Dedifferentiated amniotic fluid mesenchymal stem cell (primary cell): ENCODE data around the gene B4GALT5.
A peak's percentile ranks its signal among the peaks of the same experiment; 100 is the strongest.

Experiments used
- DNase-seq: peaks from one replicate; pipeline ENCODE4 v3.0.0-alpha.2; 2016; ENCODE audit errors: extremely low spot score

B4GALT5 gene

DNA sequence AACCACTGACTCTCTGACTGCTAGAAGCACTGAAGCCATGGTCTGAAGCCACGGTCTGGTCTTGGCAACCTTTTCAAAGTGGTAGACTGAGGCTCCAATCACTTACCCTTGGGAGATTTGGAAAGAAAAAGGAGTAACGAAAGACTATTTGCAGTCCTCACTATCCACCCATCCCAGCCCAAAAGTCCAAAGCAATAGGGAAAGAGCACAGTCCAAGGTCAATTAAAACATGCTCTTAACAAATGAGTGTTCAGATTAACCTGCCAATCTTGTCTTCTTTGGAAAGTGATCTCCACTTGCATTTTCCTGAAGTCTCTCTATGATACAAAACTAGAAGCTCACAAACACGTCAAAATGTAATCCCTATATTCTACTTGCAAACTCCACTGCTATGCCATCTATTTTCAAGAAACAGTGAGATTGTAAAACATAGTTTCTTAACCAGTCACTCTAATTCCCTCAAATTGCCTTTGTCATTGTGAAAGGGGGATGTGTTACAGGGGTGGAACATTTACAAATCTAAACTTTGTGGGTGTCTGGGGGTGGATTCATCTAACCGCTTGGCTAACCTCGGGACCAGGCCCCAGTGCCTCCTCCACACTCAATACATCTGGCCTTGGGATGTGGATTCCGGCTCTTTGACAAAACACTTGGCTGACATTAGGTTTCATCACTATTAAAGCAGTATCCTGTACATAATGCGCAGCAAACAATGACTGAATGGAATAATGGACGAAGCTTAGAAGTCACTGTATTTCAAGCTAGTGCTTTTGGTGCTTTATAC, 56.4 kb downstream of the B4GALT5 start:
- DNase-seq = peak; percentile 32

GRCh38 chr20:49656304-49656703, 57.4 kb downstream of the B4GALT5 start:
- DNase-seq = no peak

DNA sequence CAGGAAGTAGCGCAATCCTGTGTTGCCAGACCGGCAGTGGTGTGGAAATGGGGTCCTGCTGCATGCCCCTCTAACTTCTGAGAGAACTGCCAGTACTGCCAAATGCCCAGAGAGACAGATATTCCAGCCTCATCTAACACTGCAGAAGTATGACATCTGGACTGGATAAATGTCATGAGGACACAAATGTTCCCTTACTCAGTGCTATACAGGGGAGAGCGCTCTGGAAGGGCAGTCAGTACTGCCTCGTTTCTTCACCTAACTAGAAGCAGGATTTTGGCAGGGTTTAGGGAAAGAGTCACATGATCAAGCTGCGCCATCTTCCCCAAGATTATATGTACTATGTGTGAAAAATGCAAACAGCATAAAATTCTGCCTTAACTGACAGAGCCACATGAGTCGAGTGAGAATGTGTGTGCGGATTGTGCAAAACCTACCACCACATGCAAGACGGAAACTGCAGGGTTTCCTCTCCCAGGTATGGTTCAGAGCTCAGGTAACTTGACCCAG, 59.7 kb downstream of the B4GALT5 start:
- no peak for DNase-seq

DNA sequence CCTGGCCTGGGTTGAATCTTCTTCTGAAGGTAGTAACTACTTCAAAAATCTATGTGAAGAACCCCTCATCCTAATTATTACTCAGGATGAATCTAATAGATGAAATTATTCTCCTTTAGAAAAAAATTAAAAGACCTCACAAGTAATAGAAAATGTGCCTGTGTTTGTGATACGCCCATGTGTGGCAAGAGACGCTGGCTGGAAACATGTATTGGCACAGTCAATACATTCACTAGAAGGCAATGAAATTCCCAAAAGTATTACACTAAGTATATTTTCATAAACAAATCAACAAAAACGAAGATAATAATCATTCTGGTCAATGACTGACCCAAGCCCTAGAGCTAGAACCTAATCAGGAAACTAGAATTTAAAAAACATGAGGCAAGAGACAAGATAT, 64.0 kb downstream of the B4GALT5 start:
- no peak for DNase-seq

DNA sequence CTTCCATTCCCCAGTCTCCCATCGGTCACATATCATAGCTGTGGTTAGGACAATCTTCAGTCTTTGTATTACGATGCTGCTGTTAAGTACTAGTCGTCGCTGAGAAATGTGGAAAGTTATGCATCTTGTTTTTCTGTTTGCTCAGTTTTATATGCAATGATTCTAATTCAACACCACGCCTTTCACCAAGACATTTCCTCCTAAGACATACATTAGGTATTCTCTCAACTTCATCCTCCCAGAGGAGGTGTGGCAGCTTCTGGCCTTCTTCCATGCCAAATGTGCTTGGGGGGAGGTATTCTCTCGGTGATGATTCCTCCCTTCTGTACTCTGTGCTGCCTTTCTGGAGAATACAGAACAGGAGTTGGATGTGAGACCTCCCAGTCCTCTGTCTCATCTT, 66.1 kb downstream of the B4GALT5 start:
- DNase-seq = no peak

- DNase-seq = no peak
Observed at GRCh38 chr20:49646528-49646927, 67.2 kb downstream of the B4GALT5 start.

- DNase-seq = peak; percentile 40
Observed at GRCh38 chr20:49646126-49646525, 67.6 kb downstream of the B4GALT5 start.

GRCh38 chr20:49644980-49645565, 68.6 kb downstream of the B4GALT5 start:
- DNase-seq = no peak

- no peak for DNase-seq
Observed at GRCh38 chr20:49642816-49643215, 70.9 kb downstream of the B4GALT5 start.

DNA sequence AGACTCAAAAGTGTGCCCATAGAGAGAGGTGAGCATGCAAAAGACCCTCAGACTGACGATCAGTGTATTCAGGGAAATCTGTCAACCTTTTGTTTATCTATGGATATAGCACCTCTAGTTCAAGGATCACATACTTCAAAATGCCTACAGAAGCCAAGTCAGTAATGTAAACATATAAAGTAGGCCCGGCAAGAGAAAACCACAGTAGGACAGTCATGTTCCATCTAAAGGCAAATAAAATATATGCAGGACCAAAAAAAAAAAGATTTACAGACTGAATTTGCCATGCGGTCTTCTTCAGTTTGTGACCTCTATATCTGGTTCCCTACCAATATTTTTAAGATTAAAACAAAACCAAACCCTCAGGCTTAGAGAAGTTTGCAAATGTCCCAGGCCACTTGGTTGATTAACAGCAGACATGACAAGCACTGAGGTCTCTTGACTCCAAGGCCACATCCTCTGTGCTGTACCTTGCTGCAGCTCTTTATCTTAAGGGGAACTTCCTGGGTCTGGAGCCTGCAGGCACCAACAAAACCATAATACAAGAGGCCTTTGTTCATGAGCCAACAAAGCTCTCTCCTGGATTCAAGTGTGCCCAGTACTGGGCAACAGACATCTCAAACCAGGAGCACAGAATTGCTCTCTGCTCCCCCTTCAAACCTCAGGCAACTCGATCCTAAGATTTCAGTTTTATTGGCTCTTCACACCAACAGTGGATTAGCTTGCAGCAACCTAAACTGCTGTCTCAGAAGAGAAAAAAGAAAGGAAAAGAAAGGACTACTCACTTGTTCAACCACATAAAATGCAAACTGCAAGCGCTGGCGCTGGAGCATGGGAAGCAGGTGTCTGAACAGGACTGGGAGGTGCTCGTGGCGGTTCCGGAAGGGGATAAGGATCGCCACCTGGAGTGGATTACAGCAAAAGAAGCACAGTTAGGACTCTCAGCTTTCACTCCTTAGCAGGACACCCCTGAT, 71.7 kb downstream of the B4GALT5 start:
- DNase-seq = no peak

- DNase-seq = no peak
Observed at GRCh38 chr20:49637046-49637637, 76.5 kb downstream of the B4GALT5 start.

- no peak for DNase-seq
Observed at GRCh38 chr20:49636447-49636846, 77.2 kb downstream of the B4GALT5 start.

GRCh38 chr20:49635866-49636265, 77.8 kb downstream of the B4GALT5 start:
- no peak for DNase-seq

DNA sequence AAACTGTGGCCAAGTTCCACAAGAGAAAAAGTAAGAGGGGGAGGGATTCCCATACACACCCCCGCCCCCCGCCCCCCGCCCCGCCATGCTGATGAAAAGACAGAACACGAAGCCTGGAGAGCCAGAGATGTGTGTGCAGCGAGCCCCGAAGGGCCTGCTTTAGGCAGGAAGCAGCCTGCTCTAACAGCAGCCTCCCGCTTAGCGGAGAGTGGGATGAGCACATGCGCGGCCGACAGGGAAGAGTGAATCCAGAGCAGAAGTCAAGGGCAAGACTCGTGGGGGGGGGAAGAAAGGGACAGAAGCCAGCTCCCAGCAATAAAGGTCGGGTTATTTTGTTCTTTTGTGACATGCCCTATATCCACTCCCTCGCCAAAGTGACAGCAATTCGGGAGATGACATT, 78.5 kb downstream of the B4GALT5 start:
- no peak for DNase-seq

- DNase-seq = no peak
Observed at GRCh38 chr20:49634116-49634515, 79.6 kb downstream of the B4GALT5 start.

DNA sequence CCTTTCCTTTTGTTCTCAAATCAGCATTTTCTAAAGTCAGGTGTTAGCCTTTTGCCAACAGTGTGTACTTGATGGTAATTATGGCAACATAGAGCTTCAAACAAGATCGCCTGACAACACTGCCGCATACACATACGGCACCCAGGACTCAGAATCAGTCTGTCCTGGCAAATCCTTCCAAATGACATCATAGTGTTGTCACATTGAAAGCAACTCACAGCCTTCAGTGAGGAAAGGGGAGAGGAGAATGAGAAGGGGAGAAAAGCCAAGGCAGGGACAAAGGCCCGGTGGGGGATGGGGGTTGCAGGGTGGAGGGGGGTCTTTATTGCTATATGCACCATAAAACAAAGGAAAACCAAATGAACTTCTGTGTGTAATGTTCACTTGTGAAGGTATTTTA, 80.0 kb downstream of the B4GALT5 start:
- no peak for DNase-seq

GRCh38 chr20:49633023-49633422, 80.7 kb downstream of the B4GALT5 start:
- DNase-seq = no peak

DNA sequence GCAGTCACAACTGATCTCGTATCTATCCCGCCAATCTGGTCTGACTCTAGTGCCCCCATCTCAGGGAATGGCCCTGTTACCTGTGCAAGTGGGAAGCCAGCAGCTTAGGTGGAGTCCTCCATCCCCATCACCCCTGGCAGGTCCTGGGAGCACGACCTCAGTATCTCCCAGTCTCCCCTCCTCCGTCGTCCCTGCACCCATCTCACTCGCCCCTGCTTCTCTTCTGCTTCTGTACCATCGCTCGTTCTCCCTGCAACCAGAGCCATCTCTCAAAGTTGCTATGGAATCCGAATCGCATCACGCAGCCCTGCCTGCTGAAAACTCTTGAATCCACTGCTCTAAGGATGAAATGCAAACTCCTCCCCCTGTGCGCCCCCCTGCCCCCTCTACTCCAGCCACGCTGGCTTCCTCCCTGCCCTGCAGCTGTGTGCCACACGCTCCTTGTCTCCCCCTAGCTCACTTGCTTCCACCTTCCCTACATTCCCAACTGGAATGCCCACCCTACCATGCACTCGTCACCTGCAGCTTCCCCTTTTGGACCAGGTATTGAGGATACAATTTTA, 81.7 kb downstream of the B4GALT5 start:
- no peak for DNase-seq

DNA sequence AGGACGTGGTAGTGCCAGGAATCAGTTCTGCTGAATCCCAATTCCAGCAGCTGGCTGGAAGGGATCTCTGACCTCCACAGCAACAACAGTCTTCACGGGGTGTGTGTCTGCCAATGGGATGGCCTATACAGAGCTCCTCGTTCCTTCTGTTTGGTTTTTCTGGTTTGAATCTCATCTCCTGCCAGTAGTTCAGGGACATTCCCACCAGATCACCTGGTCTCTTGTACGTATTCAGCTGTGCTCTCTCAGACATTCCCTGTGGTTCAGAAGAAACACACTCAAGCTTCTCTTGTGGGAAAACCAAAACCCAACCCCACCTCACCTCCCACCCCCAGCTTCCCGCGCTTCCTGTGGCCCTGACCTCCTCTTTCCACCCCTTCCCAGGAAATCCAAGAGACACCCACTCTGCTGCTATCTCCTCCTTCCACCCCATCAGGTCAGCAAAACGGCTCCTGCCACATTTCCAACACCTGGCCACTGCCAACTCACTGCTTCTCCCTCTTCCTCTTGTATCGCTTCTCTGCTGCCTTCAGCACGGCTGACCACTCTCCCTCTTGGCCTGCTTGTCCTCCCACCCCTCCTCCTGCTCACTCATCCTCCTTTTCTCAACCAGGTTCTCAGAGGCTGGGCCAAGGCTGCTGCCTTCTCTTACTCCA, 82.5 kb downstream of the B4GALT5 start:
- no peak for DNase-seq

DNA sequence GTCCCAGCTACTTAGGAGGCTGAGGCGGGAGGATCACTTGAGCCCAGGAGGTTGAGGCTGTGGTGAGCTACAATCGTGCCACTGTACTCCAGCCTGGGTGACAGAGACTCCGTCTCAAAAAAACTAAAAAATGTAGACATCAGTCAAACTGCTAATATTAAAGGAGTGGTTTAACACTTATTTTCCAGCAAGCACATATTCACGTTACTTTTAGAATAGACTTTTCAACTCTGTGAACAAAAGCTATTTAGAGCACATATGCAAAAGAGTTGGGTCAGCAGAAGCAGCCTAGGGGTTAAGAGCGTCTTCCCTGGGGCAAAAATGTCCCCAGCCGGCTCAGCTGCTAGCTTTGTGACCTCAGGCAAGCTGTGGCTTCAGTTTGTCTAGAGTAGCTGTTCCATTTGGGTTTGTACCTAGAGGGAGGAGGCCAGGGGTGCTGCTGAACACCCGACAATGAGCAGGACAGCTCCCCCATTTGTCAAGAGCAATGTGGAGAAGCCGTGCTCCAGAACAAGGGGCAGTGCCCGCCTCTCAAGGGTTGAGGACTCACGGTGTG, 83.2 kb downstream of the B4GALT5 start:
- no peak for DNase-seq

GRCh38 chr20:49629606-49630005, 84.1 kb downstream of the B4GALT5 start:
- no peak for DNase-seq
